Measurements from ENCODE around the gene IQSEC1. TPM values are rescaled to one million over a fixed set of nuclear protein-coding genes. Genes with fewer than 3 reads are reported as not detected.
A peak's percentile ranks its signal among the peaks of the same experiment; 100 is the strongest.

Gene IQSEC1
- total RNA-seq, 1 donor from 2014 or later: 211 TPM

DNA sequence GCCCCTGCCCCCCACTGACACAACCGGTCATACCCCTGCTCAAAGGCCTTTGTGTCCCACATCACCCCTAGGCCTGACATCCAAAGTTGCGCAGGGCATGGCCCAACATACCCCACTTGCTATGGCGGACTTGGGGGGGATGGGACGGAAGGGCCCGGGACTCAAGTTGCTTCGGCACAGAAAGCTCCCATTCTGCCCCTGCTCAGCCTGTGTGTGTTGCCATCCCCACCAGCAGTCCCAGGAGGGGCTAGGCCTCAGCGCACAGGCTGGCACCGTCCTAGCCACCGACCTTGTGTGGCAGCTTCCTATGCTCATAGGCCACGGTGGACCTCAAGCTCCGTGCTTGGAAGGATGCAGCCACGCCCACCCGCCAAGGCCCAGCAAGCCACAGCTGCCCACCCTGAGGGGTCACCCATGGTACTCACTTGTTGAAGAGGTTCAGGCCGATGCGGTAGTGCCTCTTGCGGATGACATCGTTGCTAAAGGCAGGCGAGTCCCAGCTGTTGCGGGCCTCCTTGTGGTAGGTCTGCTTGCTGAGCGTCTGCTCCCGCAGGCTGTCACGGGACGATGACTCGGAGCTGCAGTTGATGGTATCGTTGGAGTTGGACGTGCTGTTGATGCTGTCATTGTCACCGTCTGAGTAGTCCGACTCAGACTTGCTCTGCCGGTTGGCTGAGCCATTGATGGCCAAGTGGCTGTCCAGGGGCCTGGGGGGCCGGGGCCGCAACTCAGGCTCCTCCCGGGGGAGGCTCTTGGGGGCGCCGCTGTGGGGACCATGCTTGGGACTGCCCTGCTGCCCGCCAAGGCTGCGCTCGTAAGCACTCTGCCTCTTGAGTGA is 138.0 kb downstream of the IQSEC1 start:
- no peak for DNase-seq
- Mint-ChIP-seq H3K27ac (ENCODE audit: unreplicated experiment) (peak overlapping the region; percentile 52), H3K36me3 (ENCODE audit: unreplicated experiment) (no peaks in the 10 kb centered on the region), H3K4me3 (ENCODE audit: unreplicated experiment) (no peak overlapping the region), H3K27me3 (ENCODE audit: unreplicated experiment) (peaks cover 29% of the 10 kb centered on the region), H3K9me3 (ENCODE audit: unreplicated experiment) (peaks cover 42% of the 10 kb centered on the region), H3K4me1 (ENCODE audit: low read depth, unreplicated experiment) (peaks cover 30% of the 10 kb centered on the region)
- TF ChIP-seq, protein P1, sequence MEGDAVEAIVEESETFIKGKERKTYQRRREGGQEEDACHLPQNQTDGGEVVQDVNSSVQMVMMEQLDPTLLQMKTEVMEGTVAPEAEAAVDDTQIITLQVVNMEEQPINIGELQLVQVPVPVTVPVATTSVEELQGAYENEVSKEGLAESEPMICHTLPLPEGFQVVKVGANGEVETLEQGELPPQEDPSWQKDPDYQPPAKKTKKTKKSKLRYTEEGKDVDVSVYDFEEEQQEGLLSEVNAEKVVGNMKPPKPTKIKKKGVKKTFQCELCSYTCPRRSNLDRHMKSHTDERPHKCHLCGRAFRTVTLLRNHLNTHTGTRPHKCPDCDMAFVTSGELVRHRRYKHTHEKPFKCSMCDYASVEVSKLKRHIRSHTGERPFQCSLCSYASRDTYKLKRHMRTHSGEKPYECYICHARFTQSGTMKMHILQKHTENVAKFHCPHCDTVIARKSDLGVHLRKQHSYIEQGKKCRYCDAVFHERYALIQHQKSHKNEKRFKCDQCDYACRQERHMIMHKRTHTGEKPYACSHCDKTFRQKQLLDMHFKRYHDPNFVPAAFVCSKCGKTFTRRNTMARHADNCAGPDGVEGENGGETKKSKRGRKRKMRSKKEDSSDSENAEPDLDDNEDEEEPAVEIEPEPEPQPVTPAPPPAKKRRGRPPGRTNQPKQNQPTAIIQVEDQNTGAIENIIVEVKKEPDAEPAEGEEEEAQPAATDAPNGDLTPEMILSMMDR (IDR thresholded peaks at IDR 0.05; ENCODE audit: partially characterized antibody, unreplicated experiment): no peak

DNA sequence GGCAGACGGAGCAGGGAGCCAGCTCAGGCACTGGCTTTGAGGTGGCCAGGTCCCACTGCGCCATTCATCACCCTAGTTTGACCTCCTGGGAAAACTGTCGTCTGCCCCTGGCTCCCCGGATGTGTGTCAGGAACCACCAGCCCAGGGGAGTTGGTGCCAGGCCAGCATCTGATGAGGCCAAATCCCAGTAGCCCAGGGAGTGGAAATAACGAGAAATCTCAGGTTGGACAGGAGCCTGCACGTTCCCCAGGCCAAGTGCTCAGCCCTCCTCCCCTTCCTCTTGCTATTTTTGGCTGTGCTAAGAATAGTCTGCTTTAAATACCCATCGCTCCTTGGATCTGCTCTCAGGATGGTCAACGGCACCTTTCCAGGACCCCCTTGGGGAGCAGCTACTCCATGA is 138.8 kb downstream of the IQSEC1 start:
- Mint-ChIP-seq H3K4me3 (ENCODE audit: unreplicated experiment) (peak overlapping the region; percentile 67), H3K36me3 (ENCODE audit: unreplicated experiment) (no peaks in the 10 kb centered on the region), H3K4me1 (ENCODE audit: low read depth, unreplicated experiment) (peaks cover 32% of the 10 kb centered on the region), H3K27me3 (ENCODE audit: unreplicated experiment) (peaks cover 26% of the 10 kb centered on the region), H3K27ac (ENCODE audit: unreplicated experiment) (peak overlapping the region; percentile 52), H3K9me3 (ENCODE audit: unreplicated experiment) (peaks cover 39% of the 10 kb centered on the region)
- DNase-seq: no peak
- TF ChIP-seq, protein P1 (IDR thresholded peaks at IDR 0.05; ENCODE audit: partially characterized antibody, unreplicated experiment): no peak

DNA sequence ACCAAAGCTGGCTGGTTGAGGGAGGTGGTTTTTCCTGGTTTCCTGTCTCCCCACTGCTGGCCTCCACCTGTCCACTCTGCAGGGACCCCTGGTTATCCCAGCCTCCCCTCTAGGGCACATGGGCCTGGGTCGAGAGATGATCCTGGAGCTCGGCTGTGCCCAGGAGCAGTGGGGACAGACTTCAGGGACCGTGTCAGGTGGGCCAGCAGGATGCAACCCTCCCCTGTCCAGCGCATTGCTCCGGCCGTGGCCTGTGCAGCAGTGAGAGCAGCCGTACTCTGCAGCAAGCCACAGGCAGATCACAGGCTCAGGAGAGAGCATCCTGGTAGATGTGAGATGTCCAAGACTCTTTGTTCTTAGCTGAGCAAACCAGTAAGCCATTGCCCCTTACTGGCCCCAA is 139.3 kb downstream of the IQSEC1 start:
- no peak for DNase-seq
- H3K27me3 Mint-ChIP-seq (ENCODE audit: unreplicated experiment): peaks cover 26% of the 10 kb centered on the region
- H3K27ac Mint-ChIP-seq (ENCODE audit: unreplicated experiment): peak overlapping the region; percentile 70
- peaks cover 33% of the 10 kb centered on the region for H3K4me1 Mint-ChIP-seq (ENCODE audit: low read depth, unreplicated experiment)
- no peaks in the 10 kb centered on the region for H3K36me3 Mint-ChIP-seq (ENCODE audit: unreplicated experiment)
- TF ChIP-seq, protein P1 (IDR thresholded peaks at IDR 0.05; ENCODE audit: partially characterized antibody, unreplicated experiment): no peak
- H3K4me3 Mint-ChIP-seq (ENCODE audit: unreplicated experiment): peak overlapping the region; percentile 61
- peaks cover 41% of the 10 kb centered on the region for H3K9me3 Mint-ChIP-seq (ENCODE audit: unreplicated experiment)

DNA sequence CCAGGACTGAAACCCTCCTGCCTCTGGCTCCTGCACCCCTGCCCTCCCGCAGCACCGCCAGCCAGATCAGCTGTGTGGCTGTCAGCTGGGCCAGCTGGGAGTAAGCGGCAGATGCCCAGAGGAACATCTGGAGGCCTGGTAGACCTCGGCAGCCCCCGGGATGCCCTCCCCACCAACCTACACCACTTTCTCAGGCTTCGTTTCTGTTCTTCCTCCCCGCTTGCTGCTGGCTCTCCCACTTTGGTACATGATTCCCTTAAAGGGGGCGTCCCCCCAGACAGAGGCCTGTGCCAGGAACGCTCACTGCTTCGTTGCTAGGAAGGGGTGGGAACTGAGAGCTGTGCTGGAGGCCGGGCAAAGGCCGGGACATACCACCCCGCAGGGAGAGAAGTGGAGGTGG is 140.5 kb downstream of the IQSEC1 start:
- Mint-ChIP-seq H3K9me3 (ENCODE audit: unreplicated experiment) (peaks cover 43% of the 10 kb centered on the region), H3K27me3 (ENCODE audit: unreplicated experiment) (peaks cover 27% of the 10 kb centered on the region), H3K36me3 (ENCODE audit: unreplicated experiment) (no peaks in the 10 kb centered on the region), H3K4me1 (ENCODE audit: low read depth, unreplicated experiment) (peaks cover 37% of the 10 kb centered on the region), H3K4me3 (ENCODE audit: unreplicated experiment) (no peak overlapping the region), H3K27ac (ENCODE audit: unreplicated experiment) (no peak overlapping the region)
- no peak for DNase-seq
- TF ChIP-seq, protein P1 (IDR thresholded peaks at IDR 0.05; ENCODE audit: partially characterized antibody, unreplicated experiment): no peak

DNA sequence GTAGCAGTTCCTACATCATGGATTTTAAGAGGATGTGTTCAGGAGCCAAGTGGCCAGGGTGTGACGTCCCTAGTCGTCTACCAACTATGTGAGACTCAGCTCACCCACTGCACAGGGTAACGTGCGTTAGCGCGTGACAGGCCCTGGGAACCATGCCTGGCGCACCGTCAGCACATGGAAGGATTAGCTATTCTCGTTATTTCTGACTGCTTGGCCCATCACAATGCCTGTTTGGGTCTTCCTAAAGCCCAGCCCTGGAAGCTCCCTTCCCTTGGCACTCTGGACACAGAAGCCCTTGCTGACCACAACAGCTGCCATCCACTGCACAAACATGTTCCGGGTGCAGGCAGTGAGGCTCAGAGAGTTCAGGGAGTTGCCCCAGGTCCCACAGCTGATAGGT is 140.9 kb downstream of the IQSEC1 start:
- Mint-ChIP-seq H3K9me3 (ENCODE audit: unreplicated experiment) (peaks cover 46% of the 10 kb centered on the region), H3K4me1 (ENCODE audit: low read depth, unreplicated experiment) (peaks cover 37% of the 10 kb centered on the region), H3K27me3 (ENCODE audit: unreplicated experiment) (peaks cover 30% of the 10 kb centered on the region), H3K27ac (ENCODE audit: unreplicated experiment) (no peak overlapping the region), H3K4me3 (ENCODE audit: unreplicated experiment) (no peak overlapping the region), H3K36me3 (ENCODE audit: unreplicated experiment) (no peaks in the 10 kb centered on the region)
- TF ChIP-seq, protein P1 (IDR thresholded peaks at IDR 0.05; ENCODE audit: partially characterized antibody, unreplicated experiment): no peak
- DNase-seq: no peak

Measured in glutamatergic neuron (in vitro differentiated cells).